ENCODE results near the gene SRPK2.

Gene SRPK2

GRCh38 chr7:105228555-105228954 is 160.2 kb downstream of the SRPK2 start:
- no peak overlapping the region for H3K4me3 ChIP-seq (ENCODE audit: low read depth, low read length)
- DNase-seq (ENCODE audit: low read depth) = no peak
- TF ChIP-seq, protein P1, sequence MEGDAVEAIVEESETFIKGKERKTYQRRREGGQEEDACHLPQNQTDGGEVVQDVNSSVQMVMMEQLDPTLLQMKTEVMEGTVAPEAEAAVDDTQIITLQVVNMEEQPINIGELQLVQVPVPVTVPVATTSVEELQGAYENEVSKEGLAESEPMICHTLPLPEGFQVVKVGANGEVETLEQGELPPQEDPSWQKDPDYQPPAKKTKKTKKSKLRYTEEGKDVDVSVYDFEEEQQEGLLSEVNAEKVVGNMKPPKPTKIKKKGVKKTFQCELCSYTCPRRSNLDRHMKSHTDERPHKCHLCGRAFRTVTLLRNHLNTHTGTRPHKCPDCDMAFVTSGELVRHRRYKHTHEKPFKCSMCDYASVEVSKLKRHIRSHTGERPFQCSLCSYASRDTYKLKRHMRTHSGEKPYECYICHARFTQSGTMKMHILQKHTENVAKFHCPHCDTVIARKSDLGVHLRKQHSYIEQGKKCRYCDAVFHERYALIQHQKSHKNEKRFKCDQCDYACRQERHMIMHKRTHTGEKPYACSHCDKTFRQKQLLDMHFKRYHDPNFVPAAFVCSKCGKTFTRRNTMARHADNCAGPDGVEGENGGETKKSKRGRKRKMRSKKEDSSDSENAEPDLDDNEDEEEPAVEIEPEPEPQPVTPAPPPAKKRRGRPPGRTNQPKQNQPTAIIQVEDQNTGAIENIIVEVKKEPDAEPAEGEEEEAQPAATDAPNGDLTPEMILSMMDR (conservative IDR thresholded peaks at IDR 0.05; ENCODE audit: low read depth, low read length) = no peak

DNA sequence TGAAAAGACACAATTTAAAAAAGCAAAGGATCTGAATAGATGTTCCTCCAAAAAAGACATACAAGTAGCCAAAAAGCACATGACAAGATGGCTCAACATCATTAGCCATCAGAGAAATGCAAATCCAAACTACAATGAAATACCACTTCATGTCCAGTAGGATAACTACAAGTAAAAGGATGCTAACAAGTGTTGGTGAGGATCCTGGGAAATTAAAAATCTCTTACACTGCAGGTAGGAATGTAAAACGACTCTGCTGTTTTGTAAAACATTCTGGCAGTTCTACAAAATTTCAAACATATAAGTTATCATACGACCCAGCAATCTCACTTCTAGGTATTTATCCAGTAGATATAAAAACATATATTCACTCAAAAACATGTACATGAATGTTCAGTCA is 161.3 kb downstream of the SRPK2 start:
- TF ChIP-seq, protein P1 (conservative IDR thresholded peaks at IDR 0.05; ENCODE audit: low read depth, low read length) = no peak
- no peak overlapping the region for H3K4me3 ChIP-seq (ENCODE audit: low read depth, low read length)

GRCh38 chr7:105224884-105225651 is 163.7 kb downstream of the SRPK2 start:
- DNase-seq (ENCODE audit: low read depth) = peak; percentile 87

More for the DNA sequence above, 161.3 kb downstream of the SRPK2 start:
- DNase-seq (ENCODE audit: low read depth) = no peak

DNA sequence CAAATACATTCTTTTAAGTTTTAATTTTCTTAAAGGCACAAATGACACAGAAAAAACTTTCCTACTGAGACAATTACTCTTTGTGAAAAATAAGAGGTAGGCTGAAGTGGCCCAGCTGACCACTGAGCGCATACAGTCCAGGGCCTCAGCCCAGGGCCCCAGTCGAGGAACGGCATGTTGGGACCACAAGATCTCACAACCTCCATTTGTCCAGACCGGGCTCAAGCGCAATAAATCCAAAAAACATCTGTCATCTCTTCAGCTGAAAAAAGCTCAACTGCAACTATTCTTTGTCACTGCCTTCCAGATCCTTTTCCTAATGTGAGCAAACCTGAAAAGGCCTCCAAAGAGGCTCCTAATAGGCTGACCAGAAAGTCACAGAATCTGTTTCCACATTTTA is 165.8 kb downstream of the SRPK2 start:
- no peak overlapping the region for H3K4me3 ChIP-seq (ENCODE audit: low read depth, low read length)
- TF ChIP-seq, protein P1 (conservative IDR thresholded peaks at IDR 0.05; ENCODE audit: low read depth, low read length) = no peak
- DNase-seq (ENCODE audit: low read depth) = no peak

More at GRCh38 chr7:105224884-105225651, 163.7 kb downstream of the SRPK2 start:
- H3K4me3 ChIP-seq (ENCODE audit: low read depth, low read length) = no peak overlapping the region
- TF ChIP-seq, protein P1 (conservative IDR thresholded peaks at IDR 0.05; ENCODE audit: low read depth, low read length) = no peak

- TF ChIP-seq, protein P1 (conservative IDR thresholded peaks at IDR 0.05; ENCODE audit: low read depth, low read length) = no peak
- peak; percentile 64 for DNase-seq (ENCODE audit: low read depth)
- no peak overlapping the region for H3K4me3 ChIP-seq (ENCODE audit: low read depth, low read length)
Measured at GRCh38 chr7:105219771-105220160, 169.0 kb downstream of the SRPK2 start.

DNA sequence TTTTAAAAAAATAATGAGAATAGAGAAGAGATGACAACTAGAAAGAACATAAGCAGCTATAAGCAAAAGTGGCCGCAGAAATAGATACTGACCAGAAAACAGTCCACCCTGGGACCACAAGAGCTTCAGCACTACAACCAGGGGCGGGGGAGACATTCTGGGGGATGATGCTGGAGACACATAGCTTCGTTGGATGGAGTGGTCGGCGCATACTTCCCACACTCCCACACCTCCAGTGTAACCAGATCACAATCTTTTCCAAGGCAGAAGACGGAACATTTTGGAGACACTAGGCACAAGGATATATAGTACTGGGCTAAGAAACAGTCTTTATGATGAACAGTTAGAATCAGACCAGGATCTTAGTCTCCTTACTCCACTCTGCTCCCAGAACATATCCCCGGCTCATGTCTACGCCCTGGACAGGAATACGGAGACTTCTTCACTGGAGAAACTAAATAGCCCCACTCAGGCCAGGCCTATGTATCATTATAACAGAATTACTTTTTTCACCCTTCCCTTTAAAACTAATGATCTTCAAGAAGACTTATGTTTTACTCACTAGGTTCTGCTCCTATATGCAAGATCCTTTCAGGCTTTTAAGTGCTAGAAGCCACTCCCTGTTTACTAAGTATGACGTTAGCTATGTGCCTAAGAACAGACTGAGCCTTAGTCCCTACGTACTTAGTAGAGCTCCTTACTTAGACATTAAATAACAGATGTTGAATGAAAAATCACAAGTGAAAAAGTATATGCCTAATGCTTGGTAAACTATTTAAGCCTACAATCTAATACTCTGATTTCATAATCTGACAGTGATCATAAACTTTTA is 169.6 kb downstream of the SRPK2 start:
- no peak for DNase-seq (ENCODE audit: low read depth)
- no peak overlapping the region for H3K4me3 ChIP-seq (ENCODE audit: low read depth, low read length)
- TF ChIP-seq, protein P1 (conservative IDR thresholded peaks at IDR 0.05; ENCODE audit: low read depth, low read length) = no peak

All from choroid plexus epithelial cell (primary cell).